ENCODE data around the gene SDS. TPM values are rescaled to one million over a fixed set of nuclear protein-coding genes. Genes with fewer than 3 reads are reported as not detected.
"Not testable (repeated sequence)": the region's sequence is repeated elsewhere in the genome, so short reads cannot be mapped to it uniquely, and the experiment has no call there.

The SDS gene
- total RNA-seq, 1 donor from 2014 or later, result 4.3 TPM

DNA sequence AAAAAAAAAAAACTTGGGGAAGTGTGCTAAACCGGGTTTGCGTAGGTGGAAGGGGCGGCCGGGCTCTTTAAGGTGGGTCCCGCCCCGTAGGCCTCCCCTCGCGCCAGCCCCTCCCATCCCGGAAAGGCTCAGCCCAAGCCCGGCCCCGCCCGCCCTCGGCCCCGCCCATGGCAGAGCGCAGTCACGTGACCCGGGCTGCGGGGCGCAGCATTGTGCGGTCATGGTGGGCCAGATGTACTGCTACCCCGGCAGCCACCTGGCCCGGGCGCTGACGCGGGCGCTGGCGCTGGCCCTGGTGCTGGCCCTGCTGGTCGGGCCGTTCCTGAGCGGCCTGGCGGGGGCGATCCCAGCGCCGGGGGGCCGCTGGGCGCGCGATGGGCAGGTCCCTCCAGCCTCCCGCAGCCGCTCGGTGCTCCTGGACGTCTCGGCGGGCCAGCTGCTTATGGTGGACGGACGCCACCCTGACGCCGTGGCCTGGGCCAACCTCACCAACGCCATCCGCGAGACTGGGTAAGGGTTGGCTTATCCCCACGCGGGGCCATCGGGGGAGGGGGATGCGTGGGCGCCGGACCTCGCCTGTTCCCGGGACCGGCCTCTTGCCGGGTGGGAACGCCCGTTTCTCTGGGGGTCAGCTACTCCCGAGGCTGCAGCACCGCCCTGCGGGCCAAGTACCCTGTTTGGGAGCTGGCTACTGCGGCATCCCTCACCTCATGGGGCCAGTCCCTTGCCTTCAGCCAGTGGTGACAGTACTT, 45.1 kb downstream of the SDS start, which contains the start of gene PLBD2:
Gene PLBD2 (plus strand): TSS at position 207 of the 752 bp plus-strand sequence. CDS start 14 bp downstream, at position 221.
- peak; percentile 96 for DNase-seq (ENCODE audit: low spot score)

GRCh38 chr12:113354192-113354591, 49.5 kb downstream of the SDS start:
- not testable (repeated sequence) for DNase-seq (ENCODE audit: low spot score)

GRCh38 chr12:113351089-113351488, 52.6 kb downstream of the SDS start:
- no peak for DNase-seq (ENCODE audit: low spot score)

DNA sequence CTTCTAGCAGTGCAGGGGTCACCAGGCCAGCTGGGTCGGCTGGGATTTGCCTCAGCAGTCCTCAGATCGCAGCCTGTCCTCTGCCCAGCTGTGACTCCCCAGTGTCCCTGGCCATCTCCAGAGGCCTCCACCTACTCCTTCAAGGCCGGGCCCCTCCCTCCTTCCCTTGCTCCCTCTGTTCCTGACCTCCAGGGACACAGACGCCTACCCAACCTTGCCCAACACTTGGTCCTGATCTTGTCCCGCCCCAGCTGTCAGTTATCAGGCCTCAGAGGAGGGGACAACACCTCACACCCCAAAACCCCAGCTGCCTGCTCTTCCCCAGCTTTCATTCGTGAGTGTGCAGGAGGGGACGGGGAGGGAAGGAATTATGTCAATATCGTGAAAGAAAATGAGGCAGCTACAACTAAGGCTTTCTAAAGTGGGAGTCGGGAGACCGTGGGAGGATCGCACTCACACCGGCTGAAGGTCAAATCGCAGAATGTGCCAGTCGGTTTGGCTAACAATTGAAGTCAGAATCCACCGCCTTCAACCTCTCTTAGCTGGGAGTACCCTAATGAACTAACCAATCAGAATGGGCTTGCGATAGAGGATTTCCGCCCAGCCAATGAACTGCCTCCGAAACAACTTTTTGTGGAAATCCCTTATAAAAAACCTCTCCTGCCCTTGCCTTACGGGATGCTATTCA, 54.7 kb downstream of the SDS start:
- no peak for DNase-seq (ENCODE audit: low spot score)

DNA sequence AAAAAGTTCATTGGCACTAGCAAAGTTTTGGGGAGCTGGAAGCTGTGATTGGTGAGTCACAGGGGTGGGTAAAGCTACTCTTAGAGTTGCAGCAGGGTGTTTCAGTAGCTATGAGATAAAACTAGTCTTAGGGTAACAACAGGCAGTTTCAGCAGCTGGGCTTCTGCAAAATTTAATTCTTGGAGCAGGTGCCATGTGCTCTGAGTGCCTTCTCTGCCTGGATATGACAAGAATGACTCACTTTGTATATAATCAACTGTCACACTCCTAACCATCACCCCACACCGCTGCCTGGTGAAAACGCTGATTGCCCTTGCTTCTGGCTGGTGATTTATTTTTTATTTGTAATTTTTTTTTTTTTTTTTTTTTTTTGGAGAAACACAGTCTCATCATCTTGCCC, 55.8 kb downstream of the SDS start:
- no peak for DNase-seq (ENCODE audit: low spot score)

DNA sequence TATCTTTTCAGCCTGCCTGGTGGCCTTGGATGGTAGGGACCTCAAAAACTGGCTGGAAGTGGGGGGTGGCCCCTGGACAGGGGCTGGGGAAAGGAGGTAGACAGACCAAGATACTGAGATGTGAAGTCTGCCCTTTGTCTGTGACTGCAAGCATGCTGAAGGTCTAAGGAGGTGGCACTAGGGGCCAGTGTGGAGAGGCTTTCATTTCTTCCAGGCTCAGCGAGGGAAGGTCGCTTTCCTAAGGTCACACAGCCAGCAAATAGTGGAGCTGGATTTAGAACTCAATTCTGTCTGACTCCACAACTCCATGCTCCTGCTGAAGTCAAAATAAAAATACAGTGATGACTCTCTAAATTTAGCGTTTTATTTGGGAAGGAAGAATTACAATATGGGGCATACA, 56.6 kb downstream of the SDS start:
- DNase-seq (ENCODE audit: low spot score), result no peak

- DNase-seq (ENCODE audit: low spot score), result no peak
Observed at GRCh38 chr12:113346353-113346752, 57.3 kb downstream of the SDS start.

GRCh38 chr12:113345318-113345717, 58.4 kb downstream of the SDS start:
- no peak for DNase-seq (ENCODE audit: low spot score)

Other genes starting within 250 kb of the SDS start
- gene DDX54, start 218.4 kb downstream of the SDS start, total RNA-seq, result 46.3 TPM
- gene RITA1, start 218.2 kb downstream of the SDS start, total RNA-seq, result 9.9 TPM
- gene TPCN1, start 182.4 kb downstream of the SDS start, total RNA-seq, result 37.1 TPM
- 28.5 TPM for gene SLC8B1, start 68.8 kb downstream of the SDS start, total RNA-seq
- gene PLBD2, start 45.3 kb downstream of the SDS start, total RNA-seq, result 62.9 TPM
- gene SDSL, start 18.5 kb upstream of the SDS start, total RNA-seq, result 5.7 TPM
- not detected for gene LHX5, start 68.0 kb upstream of the SDS start, total RNA-seq

Data from mesenteric fat pad (tissue), 1 donor.